ENCODE measurements around the gene TMEM126A. TPM values are rescaled to one million over a fixed set of nuclear protein-coding genes. Genes with fewer than 3 reads are reported as not detected.
A peak's percentile ranks its signal among the peaks of the same experiment; 100 is the strongest.

The TMEM126A gene
- total and polyA plus RNA-seq, 4 donors: 9.3 to 39.1 (median 23.3) TPM

GRCh38 chr11:85664615-85665481 is 17.1 kb downstream of the TMEM126A start, which contains the start of gene CREBZF:
CREBZF (minus strand) TSS chr11:85665129; CDS start chr11:85664875, 254 bp downstream.
- Histone ChIP-seq H3K4me3 (ENCODE audit: low read depth in 1 of 3, low read length in 3 of 3) (peak within 1 kb of the TSS; percentile 89 to 99 (median 96)), H3K27me3 (ENCODE audit: control insufficient read depth in 4 of 4, insufficient read depth in 4 of 4, low read length in 3 of 4) (no peaks in the 10 kb centered on the region), H3K9me3 (ENCODE audit: control insufficient read depth in 4 of 4, low read length in 3 of 4) (no peaks in the 10 kb centered on the region), H3K4me1 (ENCODE audit: control insufficient read depth in 4 of 4, insufficient read depth in 4 of 4, low read length in 3 of 4) (peaks cover 0 to 30% (median 18%) of the 10 kb centered on the region in 4 donors), H3K9ac (ENCODE audit: low read depth in 1 of 2, low read length in 2 of 2) (peak within 1 kb of the TSS; percentile 82 to 83), H3K36me3 (ENCODE audit: control insufficient read depth in 4 of 4, insufficient read depth in 3 of 4, low read depth in 1 of 4, low read length in 3 of 4) (peaks cover 0 to 8% (median 3%) of the 10 kb centered on the region in 4 donors), H3K27ac (ENCODE audit: low read depth in 1 of 2, low read length in 2 of 2) (peak within 1 kb of the TSS; percentile 92 to 96)
- WGBS: under 1% methylated on average over 67 of the region's 67 CpGs
- peak; percentile 94 for DNase-seq (ENCODE audit: low spot score)
- TF ChIP-seq FOXA1 (IDR thresholded peaks at IDR 0.05) (no peak), REST (IDR thresholded peaks at IDR 0.05) (peak; percentile 64), YY1 (IDR thresholded peaks at IDR 0.05) (peak; percentile 79), NR2F2 (IDR thresholded peaks at IDR 0.05) (peak; percentile 24), JUND (IDR thresholded peaks at IDR 0.05) (peak in 1 of 2 donors; percentile 25), MAX (IDR thresholded peaks at IDR 0.05) (no peak), SP1 (IDR thresholded peaks at IDR 0.05) (peak; percentile 33), TAF1 (conservative IDR thresholded peaks at IDR 0.05) (peak; percentile 45), GABPA (IDR thresholded peaks at IDR 0.05 in 1 of 2, conservative IDR thresholded peaks at IDR 0.05 in 1 of 2) (peak; percentile 52 to 86), RXRA (IDR thresholded peaks at IDR 0.05) (peak in 1 of 2 donors; percentile 7), ZBTB33 (IDR thresholded peaks at IDR 0.05) (peak; percentile 99)

GRCh38 chr11:85665733-85666132 is 18.0 kb downstream of the TMEM126A start:
- H3K27ac ChIP-seq (ENCODE audit: low read depth in 1 of 2, low read length in 2 of 2): no peak overlapping the region
- H3K27me3 ChIP-seq (ENCODE audit: control insufficient read depth in 4 of 4, insufficient read depth in 4 of 4, low read length in 3 of 4): no peaks in the 10 kb centered on the region
- 61% methylated on average over 5 of the region's 5 CpGs for WGBS
- DNase-seq (ENCODE audit: low spot score): no peak
- H3K9ac ChIP-seq (ENCODE audit: low read depth in 1 of 2, low read length in 2 of 2): no peak overlapping the region
- peak overlapping the region in 1 of 3 donors; percentile 99 for H3K4me3 ChIP-seq (ENCODE audit: low read depth in 1 of 3, low read length in 3 of 3)
- H3K4me1 ChIP-seq (ENCODE audit: control insufficient read depth in 4 of 4, insufficient read depth in 4 of 4, low read length in 3 of 4): peaks cover 0 to 25% (median 18%) of the 10 kb centered on the region in 4 donors
- TF ChIP-seq CTCF (IDR thresholded peaks at IDR 0.05; ENCODE audit: low read depth, low read length, missing input control): no peak
- no peak for TF ChIP-seq YY1 (IDR thresholded peaks at IDR 0.05)
- no peak for TF ChIP-seq HNF4A (conservative IDR thresholded peaks at IDR 0.05)
- no peak for TF ChIP-seq MAX (IDR thresholded peaks at IDR 0.05)
- no peak for TF ChIP-seq GABPA (IDR thresholded peaks at IDR 0.05 in 1 of 2, conservative IDR thresholded peaks at IDR 0.05 in 1 of 2)
- no peak for TF ChIP-seq JUND (IDR thresholded peaks at IDR 0.05)
- no peaks in the 10 kb centered on the region for H3K9me3 ChIP-seq (ENCODE audit: control insufficient read depth in 4 of 4, low read length in 3 of 4)
- no peaks in the 10 kb centered on the region for H3K36me3 ChIP-seq (ENCODE audit: control insufficient read depth in 4 of 4, insufficient read depth in 3 of 4, low read depth in 1 of 4, low read length in 3 of 4)

Data from liver (tissue), 9 donors.